C1 segment of cervical spinal cord (tissue), 14 donors: ENCODE measurements around the gene ARL3.
"Not testable (repeated sequence)": the region's sequence is repeated elsewhere in the genome, so short reads cannot be mapped to it uniquely, and the experiment has no call there.

ENCODE experiments used
- DNase-seq, 14 donors: peaks; one replicate each; lab custom pipeline; 2025; lab: John Stamatoyannopoulos, UW

ARL3 gene

DNA sequence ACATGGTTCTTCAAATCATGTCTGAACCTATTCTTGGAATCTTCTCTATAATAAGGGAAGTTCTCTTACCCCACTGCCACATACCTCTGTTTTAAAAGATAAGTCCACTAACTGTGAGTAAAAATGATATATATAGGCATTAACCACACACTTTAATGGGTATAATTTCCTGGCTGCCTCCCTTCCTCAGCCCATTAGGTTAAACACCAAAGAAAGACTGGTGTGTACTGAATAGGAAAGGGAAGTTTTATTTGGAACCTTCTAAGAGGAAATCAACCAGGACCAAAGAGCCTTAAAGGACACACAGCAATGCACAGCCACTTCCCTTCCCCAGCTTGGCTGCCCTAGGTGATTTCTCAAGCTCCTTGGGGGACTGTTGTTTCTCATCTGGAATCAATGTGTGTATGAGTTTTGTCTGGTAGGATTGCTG is 24.5 kb upstream of the ARL3 start:
- no peak for DNase-seq

DNA sequence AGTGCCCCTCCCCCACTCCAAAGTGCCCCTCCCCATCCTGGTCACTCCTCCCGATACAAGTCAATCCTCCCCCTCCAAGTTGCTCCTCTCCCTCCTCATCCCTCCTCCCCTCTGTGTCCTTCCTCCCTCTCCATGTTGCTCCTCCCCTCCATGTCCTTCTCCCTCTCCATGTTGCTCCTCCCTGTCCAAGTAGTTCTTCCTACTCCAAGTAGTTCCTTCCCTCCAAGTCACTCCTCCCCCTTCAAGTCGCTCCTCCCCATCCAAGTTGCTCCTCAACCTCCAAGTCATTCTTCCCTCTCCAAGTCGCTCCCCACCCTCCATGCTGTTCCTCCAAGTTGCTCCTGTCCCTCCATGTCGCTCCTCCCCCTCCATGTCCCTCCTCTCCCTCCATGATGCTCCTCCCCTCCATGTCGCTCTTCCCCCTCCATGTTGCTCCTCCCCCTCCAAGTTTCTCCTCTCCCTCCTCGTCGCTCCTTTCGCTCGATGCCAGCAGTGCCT is 20.9 kb upstream of the ARL3 start:
- DNase-seq, result no peak

DNA sequence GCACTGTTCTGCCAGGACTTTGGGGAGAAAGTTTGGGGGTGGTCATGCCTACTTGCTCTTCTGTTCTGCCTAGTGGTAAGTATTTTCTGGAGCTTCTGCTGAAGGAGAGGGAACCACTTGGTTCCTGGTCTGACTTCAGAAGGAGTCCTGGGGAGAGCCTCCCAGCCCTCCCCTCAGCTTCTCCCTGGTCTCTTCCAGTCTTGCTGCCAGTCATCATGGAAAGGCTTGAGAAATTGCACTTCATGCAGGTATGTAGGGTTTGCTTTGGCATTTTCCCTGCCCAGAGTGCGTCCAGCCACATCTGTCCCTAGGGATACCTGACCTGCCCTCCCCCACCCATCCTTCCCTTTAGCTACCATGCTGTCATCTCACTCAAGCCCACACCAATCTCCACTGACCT is 18.5 kb upstream of the ARL3 start:
- DNase-seq, result no peak

DNA sequence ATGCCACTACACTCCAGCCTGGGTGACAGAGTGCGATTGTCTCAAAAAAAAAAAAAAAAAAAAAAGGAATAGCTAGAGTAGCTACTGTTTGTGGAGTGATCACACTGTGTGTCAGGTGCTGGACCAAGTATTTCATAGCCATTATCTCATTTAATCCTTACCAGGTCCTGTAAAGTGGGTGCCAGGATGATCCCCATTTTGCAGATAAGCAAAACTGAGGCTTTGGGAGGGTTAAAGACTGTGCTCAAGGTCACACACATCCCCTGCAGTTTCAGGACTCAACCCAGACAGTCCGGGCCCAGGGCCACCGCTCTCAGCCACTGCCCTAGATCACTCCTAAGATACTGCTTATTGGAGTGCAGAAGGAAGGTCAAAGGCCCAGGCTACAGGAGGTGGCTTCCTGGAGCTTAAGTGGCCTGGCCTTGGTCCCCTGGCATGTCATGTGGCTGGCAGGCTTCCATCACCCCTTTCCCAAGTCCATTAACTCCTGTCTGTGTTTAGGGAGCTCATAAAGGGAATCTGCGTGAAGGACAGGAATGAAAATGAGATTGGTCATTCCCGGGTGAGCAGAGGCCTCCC is 17.1 kb upstream of the ARL3 start:
- DNase-seq, result peak in 1 of 14 donors; percentile 5

DNA sequence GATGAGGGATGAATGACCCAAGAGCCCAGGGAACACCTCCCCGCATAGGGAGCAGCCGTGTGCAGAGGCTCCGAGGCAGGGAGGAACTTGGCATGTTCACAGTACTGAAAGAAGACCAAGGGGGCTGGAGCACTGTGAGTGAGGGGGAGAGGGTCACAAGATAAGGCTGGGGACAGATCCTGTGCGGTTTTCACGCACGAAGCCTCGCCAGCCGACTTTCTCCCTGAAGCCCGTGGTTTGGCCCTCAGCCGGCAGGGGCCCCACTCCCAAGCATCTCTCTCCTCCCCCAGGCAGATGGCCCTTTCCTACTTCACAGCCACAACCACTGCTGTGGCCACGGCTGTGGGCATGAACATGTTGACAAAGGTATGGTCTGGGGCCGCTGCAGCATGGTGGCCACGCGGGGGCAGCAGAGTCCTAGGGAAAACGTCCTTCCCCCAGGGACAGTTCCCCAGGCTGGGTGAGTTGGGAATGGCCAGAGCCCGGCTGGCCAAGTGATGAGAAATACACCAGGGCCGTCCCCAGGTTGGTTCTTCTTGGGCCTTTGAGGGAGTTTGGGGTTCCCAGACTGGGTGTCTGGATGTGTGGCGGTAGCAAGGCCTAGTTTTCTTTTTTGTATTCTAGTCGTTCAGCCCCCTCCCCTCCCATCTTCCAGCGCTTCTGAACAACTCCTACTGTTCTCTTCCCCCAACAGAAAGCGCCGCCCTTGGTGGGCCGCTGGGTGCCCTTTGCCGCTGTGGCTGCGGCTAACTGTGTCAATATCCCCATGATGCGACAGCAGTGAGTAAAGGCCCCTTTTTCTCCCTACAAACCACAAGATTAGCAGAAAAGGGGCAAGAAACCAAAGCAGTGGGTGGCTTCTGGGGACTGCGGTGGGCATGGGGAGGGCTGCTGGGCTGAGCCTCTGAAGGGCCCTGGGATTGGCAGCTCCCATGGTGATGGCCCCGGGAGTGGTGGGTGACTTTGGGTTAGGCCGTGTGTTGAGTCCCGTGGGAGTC is 15.1 kb upstream of the ARL3 start:
- DNase-seq, result peak; percentile 22 to 85 (median 66)

DNA sequence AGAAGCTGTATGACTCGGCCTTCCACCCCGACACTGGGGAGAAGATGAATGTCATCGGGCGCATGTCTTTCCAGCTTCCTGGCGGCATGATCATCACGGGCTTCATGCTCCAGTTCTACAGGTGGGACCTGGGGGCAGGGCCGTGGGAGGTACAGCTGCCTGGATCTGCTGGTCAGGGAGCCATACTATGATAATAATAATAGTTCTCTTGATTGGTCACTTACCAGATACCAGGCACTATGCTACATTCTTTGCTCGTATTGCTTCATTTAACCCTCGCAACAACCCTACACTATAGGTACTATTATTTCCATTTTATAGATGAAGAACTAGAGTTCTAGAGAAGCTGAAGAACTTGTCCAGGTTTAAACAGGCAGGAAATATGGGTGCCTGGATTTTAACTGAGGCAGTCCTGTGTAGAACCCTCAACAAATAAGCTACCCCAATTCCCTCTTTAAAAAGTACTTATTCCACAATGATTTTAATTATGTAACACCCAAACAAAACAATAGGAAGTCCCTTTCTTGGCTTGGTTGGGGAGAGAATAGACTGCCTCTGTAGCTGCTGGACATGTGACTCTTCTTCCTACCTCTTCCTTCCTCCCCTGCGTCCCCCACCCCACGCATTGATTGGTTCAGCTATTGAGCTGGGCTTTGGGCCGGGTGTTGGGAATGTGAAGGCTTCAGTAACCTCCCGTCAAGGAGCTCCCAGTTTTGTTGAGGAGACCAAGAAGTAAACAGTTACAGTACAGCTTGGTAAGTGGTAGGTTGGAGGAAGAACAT is 13.0 kb upstream of the ARL3 start:
- DNase-seq, result no peak

DNA sequence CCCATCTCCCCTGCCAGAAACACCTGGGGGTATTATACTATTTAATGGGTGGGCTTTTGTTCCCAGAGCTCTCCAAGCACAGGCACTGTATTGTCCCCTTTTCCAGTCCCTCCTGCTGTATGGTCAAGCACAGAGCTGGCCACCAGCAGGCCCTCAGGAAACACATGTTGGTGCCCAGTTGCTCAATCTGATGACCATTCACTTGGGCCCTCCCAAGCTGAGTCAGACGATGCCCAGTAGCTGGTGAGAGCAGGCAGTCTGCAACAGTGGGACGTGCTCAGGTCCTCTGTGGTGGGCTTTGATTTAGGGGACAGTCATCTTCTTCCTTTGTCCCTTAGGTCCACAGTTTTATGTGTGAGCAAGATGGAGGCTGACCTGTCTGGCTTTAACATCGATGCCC is 12.1 kb upstream of the ARL3 start:
- peak in 3 of 14 donors; percentile 13 to 14 (median 13) for DNase-seq

DNA sequence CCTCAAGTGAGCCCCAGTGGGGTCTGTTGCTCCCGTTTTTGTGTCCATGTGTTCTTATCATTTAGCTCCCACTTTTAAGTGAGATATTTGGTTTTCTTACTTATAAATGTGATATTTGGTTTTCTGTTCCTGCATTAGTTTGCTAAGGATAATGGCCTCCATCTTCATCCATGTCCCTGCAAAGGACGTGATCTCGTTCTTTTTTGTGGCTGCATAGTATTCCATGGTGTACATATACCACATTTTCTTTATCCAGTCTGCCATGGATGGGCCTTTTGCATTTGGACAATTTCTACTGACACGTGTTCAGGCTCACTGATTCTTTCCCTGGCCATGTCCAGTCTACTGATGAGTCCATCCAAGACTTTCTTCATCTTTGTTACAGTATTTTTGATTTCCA is 9.8 kb upstream of the ARL3 start:
- DNase-seq, result no peak

DNA sequence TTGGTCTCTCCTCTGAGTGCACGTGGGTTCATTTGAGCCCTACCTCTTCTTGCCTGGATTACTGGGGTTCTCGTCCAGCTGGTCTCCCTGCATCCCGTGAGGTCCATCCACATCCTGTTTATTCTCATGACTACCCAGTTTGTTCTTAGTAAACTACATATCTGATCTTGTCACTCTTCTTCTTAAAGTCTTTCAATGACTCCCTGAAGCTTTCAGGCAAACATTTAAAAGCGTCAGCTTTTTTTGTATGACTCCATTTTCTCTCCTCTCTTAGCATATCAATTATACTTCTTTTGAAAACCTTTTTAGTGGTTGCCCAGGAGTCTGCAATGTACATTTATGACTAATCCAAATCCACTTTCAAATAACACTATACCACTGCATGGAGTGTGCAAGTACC is 7.8 kb upstream of the ARL3 start:
- no peak for DNase-seq

DNA sequence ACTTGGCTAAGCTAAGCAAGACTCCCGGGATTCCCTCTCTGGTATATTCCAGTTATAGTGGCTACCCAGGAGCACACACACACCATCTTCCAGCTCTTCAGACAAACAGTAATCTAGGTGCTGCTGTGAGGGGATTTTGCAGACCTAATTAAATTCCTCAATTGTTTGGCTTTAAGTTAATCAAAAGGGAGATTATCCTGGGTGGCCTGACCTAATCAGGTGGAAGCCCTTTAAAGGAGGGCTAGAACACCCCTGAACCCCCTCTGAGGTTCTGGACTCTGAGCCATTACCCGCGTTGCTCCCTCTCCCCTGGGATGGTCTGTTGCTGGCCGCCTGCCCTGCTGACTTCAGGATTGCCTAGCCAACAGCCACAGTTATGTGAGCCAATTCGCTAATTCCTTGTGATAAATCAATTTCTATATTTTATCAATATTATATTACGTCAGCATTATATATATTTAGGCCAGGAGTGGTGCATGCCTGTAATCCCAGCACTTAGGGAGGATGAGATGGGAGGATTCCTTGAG is 6.6 kb upstream of the ARL3 start:
- DNase-seq, result no peak

DNA sequence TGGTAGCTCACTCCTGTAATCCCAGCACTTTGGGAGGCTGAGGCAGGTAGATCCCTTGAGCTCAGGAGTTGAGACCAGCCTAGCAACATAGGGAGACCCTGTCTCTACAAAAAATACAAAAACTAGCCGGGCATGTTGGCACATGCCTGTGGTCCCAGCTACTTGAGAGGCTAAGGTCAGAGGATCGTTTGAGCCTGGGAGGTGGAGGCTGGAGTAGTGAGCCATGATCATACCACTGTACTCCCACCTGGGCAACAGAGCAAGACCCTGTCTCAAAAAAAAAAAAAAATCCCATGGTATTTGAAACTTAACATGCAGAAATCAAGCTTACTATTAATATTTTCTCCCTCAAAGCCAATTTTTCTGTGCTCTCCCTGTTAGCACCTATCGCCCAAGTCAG is 6.1 kb upstream of the ARL3 start:
- DNase-seq, result no peak

DNA sequence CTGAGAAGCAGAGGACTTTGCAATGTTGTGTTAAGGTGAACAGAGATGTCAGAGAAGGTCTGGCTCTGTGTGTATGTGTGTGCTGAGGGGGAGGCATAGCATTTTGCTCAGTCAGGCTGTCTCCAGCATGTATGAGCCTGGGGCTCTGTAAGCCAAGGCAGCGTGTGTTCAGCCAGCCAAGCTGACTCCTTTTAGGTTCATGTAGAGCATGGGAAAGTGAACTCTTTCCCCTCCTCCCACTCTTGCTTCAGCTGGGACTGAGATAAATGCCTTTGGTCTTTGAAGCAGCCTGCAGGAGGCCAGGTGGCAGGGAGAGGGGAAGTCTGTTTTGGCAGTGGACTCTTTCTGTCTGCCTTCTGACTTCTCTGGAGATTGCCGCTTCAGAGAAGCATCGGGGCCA is 4.0 kb upstream of the ARL3 start:
- DNase-seq, result no peak

DNA sequence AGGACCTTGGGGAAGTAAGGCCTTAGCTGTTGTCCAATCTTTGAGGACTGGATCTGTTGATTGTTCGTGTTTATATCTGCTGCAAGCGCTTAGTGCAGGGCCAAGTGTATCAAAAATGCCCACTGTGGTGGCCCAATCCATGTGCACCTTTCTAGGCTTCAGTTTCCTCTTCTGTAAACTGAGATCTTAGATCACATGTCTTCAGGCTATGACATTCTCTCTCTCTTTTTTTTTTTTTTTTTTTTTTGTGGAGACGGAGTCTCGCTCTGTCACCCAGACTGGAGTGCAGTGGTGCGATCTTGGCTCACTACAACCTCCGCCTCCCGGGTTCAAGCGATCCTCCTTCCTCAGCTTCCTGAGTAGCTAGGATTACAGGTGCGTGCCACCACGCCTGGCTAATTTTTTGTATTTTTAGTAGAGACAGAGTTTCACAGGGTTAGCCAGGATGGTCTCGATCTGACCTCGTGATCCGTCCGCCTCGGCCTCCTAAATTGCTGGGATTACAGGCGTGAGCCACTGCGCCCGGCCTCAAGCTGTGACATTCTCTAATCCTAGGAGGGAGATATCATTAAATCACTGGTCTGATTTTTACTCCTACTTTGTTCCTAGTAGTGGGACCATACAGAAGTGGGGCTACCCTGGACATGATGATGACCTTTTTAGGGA is 2.8 kb upstream of the ARL3 start:
- DNase-seq, result not testable (repeated sequence)

DNA sequence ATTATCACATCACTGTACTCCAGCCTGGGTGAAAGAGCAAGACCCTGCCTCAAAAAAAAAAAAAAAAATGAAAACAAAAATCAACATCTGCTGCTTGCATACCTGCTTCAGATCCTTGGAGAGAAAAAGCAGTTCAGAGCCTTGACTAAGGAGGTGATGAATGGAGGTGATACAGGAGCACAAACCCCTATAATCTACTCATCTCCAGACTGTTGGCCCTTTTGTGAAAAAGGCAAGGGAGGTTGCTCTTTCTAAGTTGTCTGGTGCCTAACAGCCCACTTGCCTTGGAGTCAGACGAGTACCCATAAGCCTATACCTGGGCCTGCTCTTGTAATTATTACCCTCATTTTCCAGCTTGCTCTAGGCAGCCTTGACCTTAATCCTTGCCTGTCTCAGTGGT is 1.7 kb upstream of the ARL3 start:
- no peak for DNase-seq

DNA sequence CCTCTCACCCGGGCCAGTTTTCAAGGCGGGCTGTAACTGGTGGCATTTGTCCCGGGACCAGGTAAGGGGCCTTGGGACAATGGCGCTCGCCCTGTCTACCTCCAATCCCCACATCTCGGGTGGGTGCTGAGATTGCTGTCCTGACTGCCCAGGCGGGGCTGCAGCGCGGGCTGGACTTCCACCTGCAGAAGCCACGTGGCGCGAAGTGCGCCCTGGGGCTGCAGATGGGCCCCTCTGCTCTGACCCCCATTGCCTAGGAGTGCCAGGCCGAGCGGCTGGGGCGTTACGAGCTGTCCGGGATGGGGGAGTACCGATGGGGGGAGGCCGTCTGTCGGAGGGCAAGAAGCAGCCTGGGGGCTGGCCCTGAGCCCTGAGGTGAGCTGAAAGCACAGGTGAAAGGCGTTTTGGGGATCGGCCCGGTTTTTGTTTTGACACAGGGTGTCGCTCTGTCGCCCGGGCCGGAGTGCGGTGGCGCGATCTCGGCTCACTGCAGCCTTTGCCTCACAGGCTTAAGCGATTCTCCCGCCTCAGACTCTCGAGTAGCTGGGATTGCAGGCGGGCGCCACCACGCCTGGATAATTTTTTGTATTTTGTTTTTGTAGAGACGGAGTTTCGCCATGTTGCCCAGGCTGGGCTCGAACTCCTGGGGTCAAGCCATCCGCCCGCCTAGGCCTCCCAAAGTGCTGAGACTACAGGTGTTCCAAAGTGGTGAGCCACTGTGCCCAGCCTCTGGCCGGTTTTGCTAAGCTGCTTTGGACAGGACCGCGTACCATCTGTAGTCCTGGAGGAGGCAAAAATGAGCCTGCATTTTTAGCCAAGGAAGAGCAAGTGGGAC is 641 bp upstream of the ARL3 start, which contains the start of gene SFXN2:
SFXN2 (plus strand) TSS at position 16 of the 835 bp plus-strand sequence. CDS start 12,001 bp downstream, outside the sequence.
- peak in 4 of 14 donors; percentile 31 to 82 (median 54) for DNase-seq

DNA sequence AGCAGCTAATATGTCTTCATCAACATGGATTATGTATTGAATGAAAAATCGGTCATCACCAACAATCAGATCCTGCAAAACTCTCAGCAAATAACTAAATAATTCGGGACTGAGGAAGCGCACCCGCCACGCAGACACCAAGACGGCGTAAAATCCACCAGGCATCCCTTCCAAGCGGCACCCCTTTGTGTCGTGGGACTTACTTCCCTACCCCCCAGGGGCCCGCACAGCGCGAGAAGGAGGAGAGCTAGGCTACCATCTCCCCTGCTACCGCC is 721 bp downstream of the ARL3 start:
- DNase-seq, result peak in 2 of 14 donors; percentile 53 to 79

DNA sequence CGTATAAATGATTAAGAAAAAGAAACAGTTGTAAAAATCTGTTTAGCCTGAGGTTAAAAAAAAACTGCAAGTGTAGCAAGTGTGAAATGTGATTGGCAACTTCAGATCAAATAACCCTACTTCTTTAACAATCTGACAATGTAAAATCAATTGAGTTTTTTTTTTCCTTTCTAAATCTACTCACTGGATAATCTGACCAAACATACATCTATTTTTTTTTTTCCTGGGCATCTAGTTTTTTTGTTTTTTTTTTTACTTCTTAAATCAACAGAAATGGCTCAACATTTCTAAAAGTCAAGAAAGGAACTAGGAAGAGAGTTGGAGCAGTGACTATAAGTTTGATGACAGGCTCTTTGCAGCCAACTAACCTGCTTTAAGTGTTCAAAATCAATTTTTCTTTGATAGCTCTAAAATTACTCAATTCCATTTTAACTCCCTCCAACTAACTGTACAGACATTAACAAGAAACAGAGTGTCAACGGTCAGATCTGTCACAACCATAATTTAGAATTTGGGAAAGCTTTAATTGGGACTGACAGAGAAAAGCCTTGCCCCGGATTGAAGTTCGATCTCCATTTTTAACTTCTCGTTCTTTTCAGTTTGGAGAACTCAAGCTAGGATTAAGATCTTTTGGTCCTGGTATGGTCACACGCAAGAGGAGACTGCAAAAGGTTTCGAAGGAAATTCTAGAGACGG is 1.2 kb downstream of the ARL3 start:
- DNase-seq, result no peak

DNA sequence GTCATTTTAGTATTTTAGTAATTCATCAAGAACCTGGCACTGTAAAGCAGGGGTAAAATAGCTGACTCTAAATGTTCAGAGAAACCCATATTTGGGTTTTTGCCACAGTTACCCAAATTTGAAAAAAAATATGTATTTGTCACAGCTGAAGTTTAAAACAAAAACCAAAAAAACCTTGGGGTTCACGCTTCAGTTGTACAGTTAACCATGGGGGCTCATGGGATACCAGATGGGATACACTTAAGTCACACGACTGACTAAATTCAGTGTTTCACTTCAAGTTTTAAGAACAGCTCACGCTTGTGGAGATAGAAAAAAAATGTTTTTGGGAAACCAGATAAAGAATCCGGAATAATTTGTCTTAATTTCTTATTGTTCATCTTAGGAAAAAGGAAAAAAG is 2.1 kb downstream of the ARL3 start:
- DNase-seq, result no peak

DNA sequence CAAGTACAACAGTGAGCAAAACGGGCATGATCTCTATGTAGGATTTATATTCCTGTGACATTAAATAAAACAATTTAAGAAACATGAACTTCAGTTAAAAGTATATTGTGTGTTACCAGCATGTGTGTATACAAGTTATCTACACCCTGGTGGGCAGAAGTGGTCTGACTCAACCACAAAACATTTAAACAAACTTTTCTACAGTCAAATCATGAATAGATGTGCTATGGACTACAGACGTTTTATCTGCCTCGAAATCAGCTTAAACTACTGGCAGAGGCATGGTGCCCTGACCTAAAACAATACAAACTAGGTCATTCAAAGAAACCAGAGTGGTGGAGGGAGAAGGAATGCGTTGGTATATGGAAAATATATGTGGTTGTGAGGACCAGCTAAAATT is 3.6 kb downstream of the ARL3 start:
- DNase-seq, result no peak

DNA sequence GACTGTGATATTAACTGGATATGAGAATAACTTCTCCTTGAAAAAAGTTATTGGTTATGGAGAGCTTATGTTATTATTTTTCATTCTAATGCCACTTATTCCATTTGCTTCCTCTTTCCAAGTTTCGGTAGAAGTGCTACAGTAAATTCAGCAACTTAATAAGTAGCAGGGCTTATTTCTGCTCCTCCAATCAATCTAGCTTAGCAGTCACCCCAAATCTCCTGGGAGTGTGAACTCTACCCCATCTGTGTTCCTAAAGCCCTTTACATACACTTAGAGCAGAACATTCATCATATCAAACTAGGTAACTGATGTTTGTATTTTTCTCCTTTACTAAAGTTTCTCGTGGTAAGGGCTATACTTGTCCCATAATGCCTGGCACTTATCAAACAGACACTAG is 8.7 kb downstream of the ARL3 start:
- no peak for DNase-seq
